Lung (tissue), 12 donors: ENCODE data around the gene PEPD. TPM values are rescaled to one million over a fixed set of nuclear protein-coding genes. Genes with fewer than 3 reads are reported as not detected.

Source experiments
- ATAC-seq: fragments of 200-7000 bp; cut with Tn5 transposase; one replicate; pipeline ENCODE4 v1.9.1; 2020; ENCODE audit warnings: moderate number of reproducible peaks; ENCODE audit not compliant: insufficient read depth, low FRiP score
- DNase-seq, 3 donors: peaks; one replicate each; pipeline ENCODE4 v3.0.0-alpha.2; 2013 to 2017
- H3K27ac ChIP-seq, 2 donors: one replicate each; pipeline ENCODE4 v1.5.1; 2013; ENCODE audit warnings: mild to moderate bottlenecking in 2 of 2, moderate library complexity in 2 of 2, control low read depth in 1 of 2, inconsistent platforms in 1 of 2, low read depth in 1 of 2, low read length in 1 of 2
- H3K27me3 ChIP-seq, 3 donors: one replicate each; pipeline ENCODE4 v1.5.1; 2013; ENCODE audit warnings: low read length in 2 of 3; ENCODE audit not compliant: control insufficient read depth in 3 of 3, insufficient read depth in 3 of 3
- H3K36me3 ChIP-seq, 4 donors: one replicate each; pipeline ENCODE4 v1.5.1; 2013; ENCODE audit warnings: low read length in 4 of 4, mild to moderate bottlenecking in 1 of 4, moderate library complexity in 1 of 4; ENCODE audit not compliant: control insufficient read depth in 4 of 4, insufficient read depth in 4 of 4
- H3K4me1 ChIP-seq, 5 donors: one replicate each; pipeline ENCODE4 v1.5.1; 2013; ENCODE audit warnings: low read length in 5 of 5, mild to moderate bottlenecking in 2 of 5, moderate library complexity in 1 of 5; ENCODE audit not compliant: control insufficient read depth in 5 of 5, insufficient read depth in 5 of 5
- H3K4me3 ChIP-seq: one replicate; pipeline ENCODE4 v1.5.1; 2013; ENCODE audit warnings: mild to moderate bottlenecking, control low read depth, moderate library complexity
- H3K9ac ChIP-seq, 2 donors: one replicate each; pipeline ENCODE4 v1.5.1; 2013; ENCODE audit warnings: low read length in 2 of 2, control low read depth in 1 of 2; ENCODE audit not compliant: insufficient read depth in 1 of 2
- H3K9me3 ChIP-seq, 4 donors: one replicate each; pipeline ENCODE4 v1.5.1; 2013; ENCODE audit warnings: low read length in 3 of 4, mild to moderate bottlenecking in 1 of 4, moderate library complexity in 1 of 4; ENCODE audit not compliant: control insufficient read depth in 4 of 4, insufficient read depth in 3 of 4
- CTCF ChIP-seq: IDR thresholded peaks from 2 replicates; pipeline ENCODE4 v1.5.1; 2012; ENCODE audit warnings: mild to moderate bottlenecking; ENCODE audit errors: control extremely low read depth, extremely low read depth
- WGBS, 2 donors: extraction: QIAGEN DNeasy Blood & Tissue Kit; methylation state at CpG; one replicate each; pipeline ENCODE4 v1.1.7; 2013; 5-methylcytosine and 5-hydroxymethylcytosine counted together
- polyA plus RNA-seq, 2 donors: library from polyadenylated mRNA; stranded (reverse); fragments of 200-250 nt; gene quantifications; one replicate each; pipeline ENCODE4 v1.2.1, GENCODE V29; 2013
- total RNA-seq, 2 donors: library from RNA; depleted of rRNA in 1 of 2; stranded (reverse); fragments of >200 nt in 1 of 2; gene quantifications; one replicate each; pipeline ENCODE4 v1.2.1, GENCODE V29; 2014 to 2021
- donor health status: control.
- donor health status: control.
- donor health status: Bipolar disorder and iron deficiency.
- donor health status: healthy.
- donor health status: DM: yes; HTN: yes; CAD: no.

Gene PEPD
- total and polyA plus RNA-seq, 4 donors, result 29.6 to 88.2 (median 73.4) TPM

- 88 to 91% methylated on average over 18 of the region's 18 CpGs for WGBS, 2 donors
- TF ChIP-seq CTCF, result no peak
- Histone ChIP-seq H3K4me1 (no peaks in the 10 kb centered on the region), H3K9me3 (peaks cover 0 to 4% (median 0%) of the 10 kb centered on the region in 4 donors), H3K9ac (no peak overlapping the region), H3K4me3 (no peak overlapping the region), H3K36me3 (no peaks in the 10 kb centered on the region), H3K27ac (no peak overlapping the region), H3K27me3 (peaks cover 0 to 8% (median 0%) of the 10 kb centered on the region in 3 donors)
- DNase-seq (no peak), ATAC-seq (no peak)
These were observed 30.8 kb upstream of the PEPD start for GRCh38 chr19:33552191-33552927.

GRCh38 chr19:33551676-33552075 lies 30.1 kb upstream of the PEPD start:
- Histone ChIP-seq H3K27me3 (peaks cover 0 to 8% (median 0%) of the 10 kb centered on the region in 3 donors), H3K9me3 (peaks cover 0 to 4% (median 0%) of the 10 kb centered on the region in 4 donors), H3K36me3 (no peaks in the 10 kb centered on the region), H3K4me1 (no peaks in the 10 kb centered on the region), H3K9ac (no peak overlapping the region), H3K27ac (no peak overlapping the region), H3K4me3 (no peak overlapping the region)
- DNase-seq (no peak), ATAC-seq (no peak)
- no peak for TF ChIP-seq CTCF
- 86 to 90% methylated on average over 6 of the region's 6 CpGs for WGBS, 2 donors

GRCh38 chr19:33550768-33551167 lies 29.2 kb upstream of the PEPD start:
- Histone ChIP-seq H3K36me3 (no peaks in the 10 kb centered on the region), H3K27ac (no peak overlapping the region), H3K27me3 (peaks cover 0 to 8% (median 0%) of the 10 kb centered on the region in 3 donors), H3K4me3 (no peak overlapping the region), H3K4me1 (no peaks in the 10 kb centered on the region), H3K9ac (no peak overlapping the region), H3K9me3 (peaks cover 0 to 8% (median 0%) of the 10 kb centered on the region in 4 donors)
- DNase-seq (no peak), ATAC-seq (no peak)
- 83 to 86% methylated on average over 5 of the region's 5 CpGs for WGBS, 2 donors
- no peak for TF ChIP-seq CTCF

- H3K9ac ChIP-seq, result no peak overlapping the region
- no peaks in the 10 kb centered on the region for H3K4me1 ChIP-seq
- no peak overlapping the region for H3K27ac ChIP-seq
- 77 to 78% methylated on average over 3 of the region's 3 CpGs for WGBS, 2 donors
- TF ChIP-seq CTCF, result no peak
- H3K9me3 ChIP-seq, result peaks cover 0 to 11% (median 0%) of the 10 kb centered on the region in 4 donors
- ATAC-seq (no peak), DNase-seq (peak in 1 of 3 donors; percentile 3)
- peaks cover 0 to 4% (median 0%) of the 10 kb centered on the region in 3 donors for H3K27me3 ChIP-seq
- H3K4me3 ChIP-seq, result no peak overlapping the region
- no peaks in the 10 kb centered on the region for H3K36me3 ChIP-seq
These were observed 26.1 kb upstream of the PEPD start for GRCh38 chr19:33547676-33548075.
